ENCODE results near the gene TIMM17B.

Gene TIMM17B

GRCh38 chrX:48909703-48910294, 12.2 kb upstream of the TIMM17B start:
- H3K27ac ChIP-seq: no peak overlapping the region
- no peak for TF ChIP-seq CTCF (conservative IDR thresholded peaks at IDR 0.05)
- no peak for TF ChIP-seq ZFX (IDR thresholded peaks at IDR 0.05)

- H3K27ac ChIP-seq: no peak overlapping the region
- no peak for TF ChIP-seq CTCF (conservative IDR thresholded peaks at IDR 0.05)
Observed at GRCh38 chrX:48908600-48908999, 11.0 kb upstream of the TIMM17B start.

GRCh38 chrX:48905090-48905790, 7.7 kb upstream of the TIMM17B start:
- H3K27ac ChIP-seq: no peak overlapping the region
- TF ChIP-seq ZFX (IDR thresholded peaks at IDR 0.05) (no peak), CTCF (conservative IDR thresholded peaks at IDR 0.05) (no peak)

- TF ChIP-seq CTCF (conservative IDR thresholded peaks at IDR 0.05): no peak
- no peak for TF ChIP-seq ZFX (IDR thresholded peaks at IDR 0.05)
- no peak overlapping the region for H3K27ac ChIP-seq
Observed at GRCh38 chrX:48904626-48905025, 7.1 kb upstream of the TIMM17B start.

- H3K27ac ChIP-seq: no peak overlapping the region
- TF ChIP-seq ZFX (IDR thresholded peaks at IDR 0.05): no peak
Observed at GRCh38 chrX:48904180-48904579, 6.6 kb upstream of the TIMM17B start.

GRCh38 chrX:48903290-48903689, 5.7 kb upstream of the TIMM17B start:
- TF ChIP-seq ZFX (IDR thresholded peaks at IDR 0.05) (no peak), CTCF (conservative IDR thresholded peaks at IDR 0.05) (no peak)
- no peak overlapping the region for H3K27ac ChIP-seq

GRCh38 chrX:48902776-48903175, 5.2 kb upstream of the TIMM17B start:
- no peak overlapping the region for H3K27ac ChIP-seq
- no peak for TF ChIP-seq ZFX (IDR thresholded peaks at IDR 0.05)
- TF ChIP-seq CTCF (conservative IDR thresholded peaks at IDR 0.05): no peak

GRCh38 chrX:48902135-48902534, 4.6 kb upstream of the TIMM17B start:
- no peak overlapping the region for H3K27ac ChIP-seq
- TF ChIP-seq CTCF (conservative IDR thresholded peaks at IDR 0.05): no peak
- TF ChIP-seq ZFX (IDR thresholded peaks at IDR 0.05): no peak

Data from C4-2B (cell line).